HL-60/S4 treated with phorbol 12-myristate 13-acetate at 8.2 ng/mL for 4 days and 3 days (cell line): ENCODE measurements around the gene CCNA2.

Source experiments
- in situ Hi-C: fragments of 300-500 bp; cut with MboI; formaldehyde crosslinking; loops from 2 replicates; pipeline ENCODE4 v1.15.0; 2022; ENCODE audit warnings: low sequenced_read_pairs

CCNA2 gene

DNA sequence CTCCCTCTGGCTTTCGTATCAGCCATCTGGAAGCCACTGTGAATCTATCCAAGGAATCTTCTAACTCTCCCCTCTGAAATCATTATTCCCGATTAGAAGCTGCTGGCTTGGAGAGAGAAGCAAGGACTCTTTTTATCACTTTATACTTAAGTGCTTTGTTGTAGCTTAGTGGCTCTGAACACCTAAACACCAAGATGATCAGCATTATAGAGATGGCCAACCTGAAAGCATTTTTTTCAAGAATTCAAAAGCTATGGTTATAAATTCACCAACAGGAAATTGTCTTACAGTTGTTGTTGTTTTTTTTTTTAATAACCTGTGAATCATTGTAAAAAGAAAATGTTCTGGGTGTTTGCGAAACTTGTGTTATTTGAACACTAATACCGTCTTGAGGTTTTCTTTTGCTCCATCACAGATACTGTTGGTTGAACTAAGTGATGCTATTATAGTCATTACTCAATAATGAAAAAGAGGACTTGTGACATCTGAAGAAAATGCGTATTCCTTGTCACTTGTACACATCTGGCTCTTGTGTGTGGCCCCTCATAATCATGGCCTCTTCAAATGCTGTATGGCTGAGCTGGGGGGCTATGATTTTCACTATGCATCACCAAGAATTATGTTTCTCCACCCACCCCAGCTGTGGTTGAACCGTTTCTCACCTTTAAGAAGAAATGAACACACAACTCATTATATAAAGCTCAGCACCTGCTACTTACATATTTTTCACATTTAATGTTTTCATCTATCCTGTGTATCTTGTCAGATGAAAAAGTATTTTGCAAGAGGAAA lies 46.9 kb downstream of the CCNA2 start:
- in situ Hi-C loops, result no loop called here

DNA sequence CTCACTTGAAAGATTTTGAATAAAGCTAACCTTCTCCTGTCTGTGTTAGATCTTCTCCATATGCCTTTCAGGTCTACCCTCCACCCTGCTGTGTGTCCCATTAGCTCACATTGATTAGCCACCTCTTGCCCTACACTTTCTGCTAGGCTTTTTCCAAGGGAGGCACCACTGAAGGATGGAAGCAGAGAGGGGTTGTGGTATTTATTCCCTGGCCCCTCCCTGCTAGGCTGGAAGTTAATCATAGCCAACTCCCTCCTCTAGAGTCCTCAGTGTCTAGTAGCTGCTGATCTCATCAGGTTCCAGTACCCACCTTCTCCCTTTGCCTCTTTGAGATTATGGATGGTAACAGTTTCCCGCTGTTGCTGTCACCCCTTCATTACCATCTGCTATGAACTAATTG lies 49.8 kb downstream of the CCNA2 start:
- in situ Hi-C loops, result no loop called here

DNA sequence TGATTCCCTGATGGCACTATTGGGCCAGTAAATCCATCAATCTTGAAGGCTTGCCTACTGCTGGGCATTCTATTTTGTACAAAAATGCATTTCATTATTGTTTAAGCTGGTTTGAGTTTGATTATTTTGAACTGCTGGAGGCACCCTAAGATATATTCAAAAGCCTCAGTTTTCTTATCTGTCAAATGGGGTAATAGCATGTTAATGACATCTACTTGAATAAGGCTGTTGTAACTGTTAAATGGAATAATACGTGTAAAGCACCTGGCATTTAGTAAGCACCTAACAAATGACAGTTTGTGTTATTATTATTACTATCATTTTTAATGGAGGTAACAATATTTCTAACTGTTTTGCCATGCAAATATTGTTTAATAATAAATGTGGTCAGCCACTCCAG lies 51.8 kb downstream of the CCNA2 start:
- in situ Hi-C loops, result no loop called here

DNA sequence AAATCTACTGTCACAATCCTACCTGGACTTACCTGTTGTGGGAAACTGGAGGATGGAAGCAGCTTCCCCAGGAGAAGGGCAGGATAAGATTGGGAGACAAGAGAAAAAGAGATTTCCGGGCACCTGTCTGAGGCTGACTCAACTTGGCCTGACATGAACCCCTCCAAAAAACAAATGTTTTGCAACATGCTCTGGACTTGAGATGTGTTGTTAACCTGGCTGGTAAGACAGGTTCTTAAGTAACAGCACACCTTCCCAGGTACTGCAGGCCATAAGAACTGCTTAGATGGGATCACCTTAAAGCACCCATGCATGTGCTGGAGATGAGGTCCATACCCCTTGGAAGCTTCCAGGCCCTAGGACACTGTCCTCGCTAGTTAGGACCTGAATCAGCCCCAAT lies 54.3 kb downstream of the CCNA2 start:
- in situ Hi-C loops, result no loop called here

DNA sequence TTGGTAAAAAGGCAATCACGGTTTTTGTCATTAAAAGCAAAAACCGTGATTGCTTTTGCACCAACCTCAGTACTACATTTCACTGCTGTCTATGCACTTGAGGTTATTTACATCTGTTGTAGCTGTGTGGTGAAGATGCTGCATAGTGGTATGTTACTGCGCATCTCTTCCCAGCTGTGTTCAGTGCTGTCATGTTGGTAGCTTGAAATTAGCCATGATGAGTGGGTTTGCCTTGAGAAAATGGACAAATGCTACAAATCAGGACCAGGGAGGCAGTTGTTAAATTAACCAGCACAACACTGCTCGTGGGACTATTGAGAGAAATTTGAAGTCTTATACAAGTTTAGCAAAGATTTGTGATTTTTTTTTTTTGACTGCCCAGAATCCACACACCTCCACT lies 56.5 kb downstream of the CCNA2 start:
- in situ Hi-C loops, result no loop called here
